ENCODE data around the gene TMEM109. TPM values are rescaled to one million over a fixed set of nuclear protein-coding genes. Genes with fewer than 3 reads are reported as not detected.

Gene TMEM109
- total and polyA plus RNA-seq, 2 of the 8 experiments (the other 6 are each of a cell fraction or from before 2014, with no cell fraction given) = 27.3 to 30.3 TPM

DNA sequence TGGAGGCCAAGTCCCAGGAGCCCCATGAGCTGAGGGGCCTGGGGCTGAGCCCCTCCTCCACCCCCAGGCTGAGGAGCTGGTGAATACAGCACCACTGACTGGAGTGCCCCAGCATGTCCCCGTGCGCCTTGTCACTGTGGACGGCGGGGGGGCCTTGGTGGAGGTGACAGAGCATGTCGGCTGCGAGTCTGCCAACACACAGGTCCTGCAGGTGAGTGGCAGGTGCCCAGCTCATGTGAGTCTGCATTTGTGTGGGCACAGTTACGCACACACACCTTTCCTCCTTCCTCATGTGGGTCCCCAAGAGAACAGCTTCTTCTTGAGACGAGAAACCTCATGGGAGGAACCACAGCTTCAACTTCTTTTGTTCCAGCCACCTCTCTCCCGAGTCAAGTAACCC, 18.0 kb downstream of the TMEM109 start (continued):
- TF ChIP-seq POU5F1 (IDR thresholded peaks at IDR 0.05; ENCODE audit: low read depth, low read length) (no peak), CEBPB (IDR thresholded peaks at IDR 0.05; ENCODE audit: low read depth, low read length) (no peak), RBBP5 (IDR thresholded peaks at IDR 0.05; ENCODE audit: borderline replicate concordance, low read depth, low read length) (no peak), RAD21 (IDR thresholded peaks at IDR 0.05 in 1 of 2, conservative IDR thresholded peaks at IDR 0.05 in 1 of 2; ENCODE audit: low read depth in 2 of 2, low read length in 2 of 2) (no peak)
